Activated B cell treated with CpG ODN at 0.5 μM for 24 hours (primary cell): ENCODE data around the gene SNED1. TPM values are rescaled to one million over a fixed set of nuclear protein-coding genes. Genes with fewer than 3 reads are reported as not detected.

Source experiments
- ATAC-seq: fragments of 200-7000 bp; cut with Tn5 transposase; one replicate; pipeline ENCODE4 v1.10.0; 2021; ENCODE audit warnings: low read depth, mild to moderate bottlenecking, moderate library complexity
- CTCF ChIA-PET: fragments of 350-600 bp; sonication (Branson Sonifier 250); formaldehyde crosslinking; loops from one replicate; lab custom pipeline; 2021; ENCODE audit warnings: antibody characterized with exemption; lab: Charles Lee
- POLR2A ChIA-PET: fragments of 350-600 bp; sonication (Branson Sonifier 250); formaldehyde crosslinking; loops from one replicate; lab custom pipeline; 2021; ENCODE audit warnings: antibody characterized with exemption; lab: Charles Lee
- DNase-seq: peaks from one replicate; pipeline ENCODE4 v3.0.0; 2022
- H3K27ac Mint-ChIP-seq: one replicate; pipeline ENCODE4 v1.8.0; 2020; ENCODE audit warnings: mixed read lengths
- H3K27me3 Mint-ChIP-seq: one replicate; pipeline ENCODE4 v1.8.0; 2021; ENCODE audit warnings: mixed read lengths
- H3K36me3 Mint-ChIP-seq: one replicate; pipeline ENCODE4 v1.8.0; 2021; ENCODE audit warnings: low read depth, mixed read lengths
- H3K4me1 Mint-ChIP-seq: one replicate; pipeline ENCODE4 v1.8.0; 2021; ENCODE audit warnings: mixed read lengths
- H3K4me3 Mint-ChIP-seq: one replicate; pipeline ENCODE4 v1.8.0; 2020; ENCODE audit warnings: mild to moderate bottlenecking, mixed read lengths
- H3K9me3 Mint-ChIP-seq: one replicate; pipeline ENCODE4 v1.8.0; 2020; ENCODE audit warnings: mixed read lengths
- CTCF ChIP-seq: fragments of 200-600 bp; IDR thresholded peaks from one replicate; pipeline ENCODE4 v1.8.0; 2022; ENCODE audit warnings: antibody characterized with exemption, mild to moderate bottlenecking
- intact Hi-C: fragments of 100-400 bp; cut with micrococcal nuclease; formaldehyde crosslinking; loops from one replicate; pipeline ENCODE4 v1.15.1; 2024
- total RNA-seq: library from RNA; stranded (reverse); gene quantifications from 2 replicates; pipeline ENCODE4 v1.2.3, GENCODE V29; 2022

The SNED1 gene
- total RNA-seq = 44.7 and 59.8 TPM in 2 replicates

DNA sequence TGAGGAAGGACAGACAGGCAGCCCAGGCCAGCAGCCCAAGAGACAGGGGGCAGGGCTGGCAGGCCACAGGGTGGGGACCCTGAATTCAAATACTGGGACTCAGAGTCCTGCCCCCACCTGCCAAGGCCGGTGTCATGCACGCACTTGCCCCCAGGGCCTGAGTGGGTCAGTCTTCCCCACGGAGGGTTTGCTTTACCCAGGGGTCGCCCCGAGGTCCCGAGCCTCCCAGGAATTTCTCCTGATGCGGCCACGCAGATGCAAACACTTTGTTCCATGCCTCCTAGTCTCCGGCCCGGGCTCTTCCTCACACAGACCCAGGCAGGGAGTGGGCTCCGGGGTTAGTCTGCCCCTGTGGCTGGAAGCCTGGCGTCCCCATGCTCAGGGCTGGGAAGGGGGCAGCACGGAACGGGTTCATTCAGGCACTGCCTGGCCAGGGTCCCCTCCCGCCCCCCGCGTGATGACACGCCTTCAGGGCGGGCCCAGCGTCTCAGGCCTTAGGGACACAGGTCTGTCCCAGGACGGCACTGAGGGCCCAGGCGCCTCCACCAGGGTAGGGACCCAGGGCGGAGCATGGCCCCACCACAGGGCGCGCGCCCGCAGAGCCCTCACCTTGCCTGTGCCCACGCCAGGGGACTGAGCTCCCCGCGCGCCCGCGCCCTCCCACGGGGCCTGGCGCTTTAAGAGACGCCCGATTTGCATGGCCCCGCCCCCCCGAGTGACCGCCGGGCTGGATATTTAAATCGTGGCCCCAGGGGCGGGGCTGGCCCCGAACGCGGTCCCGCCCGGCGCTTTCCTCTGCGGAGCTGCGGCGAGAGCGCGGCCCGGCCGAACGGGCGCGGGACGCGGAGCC is at the start of gene SNED1:
Gene SNED1, plus strand, starts transcription at position 763 of the 850 bp plus-strand sequence. CDS start 220 bp downstream, outside the sequence.
- Mint-ChIP-seq H3K4me1 (no peaks in the 10 kb centered on the region), H3K27ac (no peak within 1 kb of the TSS), H3K9me3 (peaks cover under 1% of the 10 kb centered on the region), H3K27me3 (peaks cover 23% of the 10 kb centered on the region), H3K4me3 (peak within 1 kb of the TSS; percentile 2), H3K36me3 (no peaks in the 10 kb centered on the region)
- TF ChIP-seq CTCF = no peak
- POLR2A ChIA-PET = interaction anchor here (1.4 kb wide), 1 partner anchor 43 kb away, joined by 3 read pairs; no protein-coding TSS in a partner anchor
- DNase-seq (peak; percentile 67), ATAC-seq (peak; percentile 89)
- intact Hi-C loops = loop anchor here (1.0 to 5.0 kb wide), 2 partner anchors 43 to 154 kb away; partner anchors contain the start of gene PPP1R7
- CTCF ChIA-PET = no interaction called here

DNA sequence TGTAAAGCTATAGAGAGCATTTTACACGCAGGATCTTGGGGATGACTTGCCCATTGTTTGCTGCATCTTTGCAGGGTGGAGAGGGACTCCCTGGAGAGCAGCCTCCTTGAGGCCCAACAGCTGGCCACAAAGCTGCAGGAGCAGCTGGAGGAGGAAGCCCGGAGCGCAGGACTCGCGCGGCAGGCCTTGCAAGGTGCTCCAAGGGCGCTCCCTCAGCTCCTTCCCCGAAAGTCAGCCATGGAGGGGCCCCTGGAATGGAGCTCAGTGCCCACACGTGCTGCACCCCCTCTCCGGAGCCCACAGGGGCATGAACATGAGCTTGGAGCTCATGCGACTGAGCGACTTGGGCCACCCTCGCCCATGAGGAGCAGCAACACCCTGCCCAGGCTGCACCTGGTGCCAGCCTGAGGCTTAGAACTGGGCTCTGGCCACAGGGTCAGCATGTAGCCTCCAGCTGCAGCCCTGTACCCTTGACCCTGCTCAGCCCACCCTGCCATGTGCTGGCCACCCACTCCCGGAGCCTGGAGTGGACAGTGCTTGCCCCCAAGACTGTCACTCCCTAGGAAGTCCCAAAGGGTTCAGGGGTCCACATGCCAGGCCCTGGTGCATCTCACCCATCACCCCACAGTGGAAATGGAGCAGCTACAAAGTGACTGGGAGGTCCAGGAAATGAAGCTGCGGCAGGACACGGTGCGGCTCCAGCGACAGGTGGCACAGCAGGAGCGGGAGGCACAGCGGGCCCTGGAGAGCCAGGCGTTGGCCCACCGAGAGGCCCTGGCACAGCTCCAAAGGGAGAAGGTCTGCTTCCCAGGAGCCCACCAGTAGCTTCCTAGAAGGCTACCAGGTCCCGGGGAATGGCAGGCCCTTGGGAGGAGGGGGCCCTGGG is 49.3 kb upstream of the SNED1 start:
- Mint-ChIP-seq H3K4me1 (no peaks in the 10 kb centered on the region), H3K36me3 (no peaks in the 10 kb centered on the region), H3K9me3 (no peaks in the 10 kb centered on the region), H3K27me3 (peaks cover 6% of the 10 kb centered on the region), H3K4me3 (no peak overlapping the region), H3K27ac (no peak overlapping the region)
- no peak for TF ChIP-seq CTCF
- DNase-seq (no peak), ATAC-seq (no peak)
- ChIA-PET POLR2A (no interaction called here), CTCF (no interaction called here)
- intact Hi-C loops = no loop called here

- Mint-ChIP-seq H3K4me3 (no peak overlapping the region), H3K9me3 (no peaks in the 10 kb centered on the region), H3K27ac (no peak overlapping the region), H3K36me3 (no peaks in the 10 kb centered on the region), H3K4me1 (no peaks in the 10 kb centered on the region), H3K27me3 (peaks cover 9% of the 10 kb centered on the region)
- DNase-seq = no peak
- ChIA-PET CTCF (no interaction called here), POLR2A (no interaction called here)
- ATAC-seq = no peak
- intact Hi-C loops = no loop called here
- no peak for TF ChIP-seq CTCF
Observed at GRCh38 chr2:240949791-240950705, 48.4 kb upstream of the SNED1 start.

DNA sequence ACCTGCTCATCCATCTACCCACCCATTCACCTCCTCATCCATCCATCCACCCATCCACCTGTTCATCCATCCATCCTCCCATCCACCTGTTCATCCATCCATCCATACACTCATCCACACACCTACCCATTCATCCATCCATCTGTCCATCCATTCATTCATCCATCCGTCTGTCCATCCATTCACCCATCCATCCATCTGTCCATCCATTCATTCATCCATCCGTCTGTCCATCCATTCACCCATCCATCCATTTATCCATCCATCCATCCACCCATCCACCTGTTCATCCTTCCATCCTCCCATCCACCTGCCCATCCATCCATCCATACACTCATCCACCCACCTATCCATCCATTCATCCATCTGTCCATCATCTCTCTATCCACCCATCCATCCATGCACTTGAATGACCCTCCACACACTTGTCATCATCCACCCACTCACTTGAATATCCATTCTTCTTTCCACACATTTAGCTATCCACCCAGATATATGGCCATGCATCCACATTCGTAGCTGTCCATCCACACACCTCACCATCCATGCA is 47.3 kb upstream of the SNED1 start:
- no peak for TF ChIP-seq CTCF
- Mint-ChIP-seq H3K9me3 (no peaks in the 10 kb centered on the region), H3K4me1 (no peaks in the 10 kb centered on the region), H3K27ac (no peak overlapping the region), H3K36me3 (no peaks in the 10 kb centered on the region), H3K4me3 (no peak overlapping the region), H3K27me3 (peaks cover 4% of the 10 kb centered on the region)
- POLR2A ChIA-PET = no interaction called here
- ATAC-seq (no peak), DNase-seq (no peak)
- intact Hi-C loops = no loop called here
- CTCF ChIA-PET = no interaction called here
